Neural crest cell (in vitro differentiated cells): Measurements from ENCODE around the gene CCDC85A. TPM values are rescaled to one million over a fixed set of nuclear protein-coding genes. Genes with fewer than 3 reads are reported as not detected.
A peak's percentile ranks its signal among the peaks of the same experiment; 100 is the strongest.

Source experiments
- DNase-seq: peaks from one replicate; pipeline ENCODE4 v3.0.0; 2021; ENCODE audit warnings: low read depth, mixed read lengths, low spot score
- H3K27ac Mint-ChIP-seq: one replicate; pipeline ENCODE4 v1.8.0; 2021; ENCODE audit warnings: mild to moderate bottlenecking, mixed read lengths; ENCODE audit not compliant: unreplicated experiment
- H3K27me3 Mint-ChIP-seq: 2 replicates; pipeline ENCODE4 v1.8.0; 2021; ENCODE audit warnings: low read depth, mild to moderate bottlenecking, mixed read lengths
- H3K36me3 Mint-ChIP-seq: 2 replicates; pipeline ENCODE4 v1.8.0; 2021; ENCODE audit warnings: low read depth, mild to moderate bottlenecking, mixed read lengths
- H3K4me1 Mint-ChIP-seq: 2 replicates; pipeline ENCODE4 v1.8.0; 2021; ENCODE audit warnings: mixed read lengths
- H3K4me3 Mint-ChIP-seq: one replicate; pipeline ENCODE4 v1.8.0; 2021; ENCODE audit warnings: mild to moderate bottlenecking, mixed read lengths
- H3K9me3 Mint-ChIP-seq: 2 replicates; pipeline ENCODE4 v1.8.0; 2021; ENCODE audit warnings: mixed read lengths
- total RNA-seq: library from RNA; stranded (reverse); gene quantifications from 2 replicates; pipeline ENCODE4 v1.2.1, GENCODE V29; 2021
- TF ChIP-seq, protein P1 (sequence below): fragments of 200-600 bp; sonication (generic); conservative IDR thresholded peaks from 2 replicates; pipeline ENCODE4 v1.5.0; 2021; ENCODE audit warnings: antibody characterized with exemption, mild to moderate bottlenecking

Gene CCDC85A
- total RNA-seq, 1 donor from 2014 or later: 0.19 TPM

DNA sequence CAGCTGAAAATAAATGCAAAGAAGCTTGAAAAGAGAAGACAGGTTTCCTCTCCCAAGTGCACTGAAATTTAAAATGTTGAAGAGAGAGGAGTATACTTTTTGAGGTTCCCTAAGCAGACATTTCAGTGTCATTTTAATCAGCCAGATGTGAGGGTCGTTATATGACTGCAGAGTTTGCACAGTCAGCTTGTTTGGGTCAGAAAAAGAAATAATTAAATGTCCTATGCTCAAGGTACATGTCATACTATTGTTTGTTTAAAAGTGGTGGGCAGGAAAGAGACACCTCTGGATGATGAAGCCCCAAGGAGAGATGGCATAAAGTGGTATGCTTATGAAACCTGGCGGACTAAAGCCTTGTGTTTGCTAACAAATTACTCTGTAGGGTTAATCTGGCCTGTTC is 55.2 kb downstream of the CCDC85A start:
- DNase-seq: no peak
- H3K36me3 Mint-ChIP-seq: no peaks in the 10 kb centered on the region
- TF ChIP-seq, protein P1, sequence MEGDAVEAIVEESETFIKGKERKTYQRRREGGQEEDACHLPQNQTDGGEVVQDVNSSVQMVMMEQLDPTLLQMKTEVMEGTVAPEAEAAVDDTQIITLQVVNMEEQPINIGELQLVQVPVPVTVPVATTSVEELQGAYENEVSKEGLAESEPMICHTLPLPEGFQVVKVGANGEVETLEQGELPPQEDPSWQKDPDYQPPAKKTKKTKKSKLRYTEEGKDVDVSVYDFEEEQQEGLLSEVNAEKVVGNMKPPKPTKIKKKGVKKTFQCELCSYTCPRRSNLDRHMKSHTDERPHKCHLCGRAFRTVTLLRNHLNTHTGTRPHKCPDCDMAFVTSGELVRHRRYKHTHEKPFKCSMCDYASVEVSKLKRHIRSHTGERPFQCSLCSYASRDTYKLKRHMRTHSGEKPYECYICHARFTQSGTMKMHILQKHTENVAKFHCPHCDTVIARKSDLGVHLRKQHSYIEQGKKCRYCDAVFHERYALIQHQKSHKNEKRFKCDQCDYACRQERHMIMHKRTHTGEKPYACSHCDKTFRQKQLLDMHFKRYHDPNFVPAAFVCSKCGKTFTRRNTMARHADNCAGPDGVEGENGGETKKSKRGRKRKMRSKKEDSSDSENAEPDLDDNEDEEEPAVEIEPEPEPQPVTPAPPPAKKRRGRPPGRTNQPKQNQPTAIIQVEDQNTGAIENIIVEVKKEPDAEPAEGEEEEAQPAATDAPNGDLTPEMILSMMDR: no peak
- no peak overlapping the region for H3K4me3 Mint-ChIP-seq
- peaks cover 3% of the 10 kb centered on the region for H3K27me3 Mint-ChIP-seq
- H3K27ac Mint-ChIP-seq: no peak overlapping the region
- H3K4me1 Mint-ChIP-seq: no peaks in the 10 kb centered on the region
- peaks cover 8% of the 10 kb centered on the region for H3K9me3 Mint-ChIP-seq

DNA sequence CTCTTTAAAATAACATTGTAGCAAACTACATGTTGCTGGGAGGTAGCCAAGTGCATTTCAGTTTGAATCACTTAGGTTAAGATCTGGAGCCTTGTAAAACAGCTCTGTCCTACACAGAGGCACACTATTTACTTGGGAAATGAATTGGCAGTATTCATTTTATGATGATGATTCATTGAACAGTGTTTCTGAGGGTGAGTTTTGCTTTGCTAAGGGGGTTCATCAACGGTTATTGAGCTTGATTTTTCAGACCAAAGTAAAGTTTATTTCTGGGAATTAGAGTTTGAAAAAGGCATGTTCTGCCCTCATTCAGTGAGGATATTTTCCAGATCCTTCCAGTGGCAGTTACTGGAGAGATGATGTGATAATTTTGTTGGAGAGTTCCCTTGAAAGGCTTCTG is 55.6 kb downstream of the CCDC85A start:
- H3K27ac Mint-ChIP-seq: no peak overlapping the region
- H3K27me3 Mint-ChIP-seq: peaks cover 2% of the 10 kb centered on the region
- TF ChIP-seq, protein P1: no peak

DNA sequence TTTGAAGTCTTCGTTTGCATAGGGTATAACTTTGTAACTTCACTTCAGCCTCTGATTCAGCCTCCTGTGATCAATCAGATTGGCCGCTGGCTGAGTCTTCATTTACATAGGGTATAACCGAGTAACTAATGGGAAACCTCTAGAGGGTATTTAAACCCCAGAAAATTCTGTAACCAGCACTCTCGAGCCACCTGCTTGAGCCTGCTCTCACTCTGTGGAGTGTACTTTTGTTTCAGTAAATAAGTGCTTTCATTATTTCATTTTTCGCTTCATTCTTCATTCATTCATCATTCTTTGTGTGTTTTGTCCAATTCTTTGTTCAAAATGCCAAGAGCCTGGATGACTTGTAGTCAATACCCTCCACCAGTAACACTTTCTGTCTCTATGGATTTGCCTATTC is 56.4 kb downstream of the CCDC85A start:
- no peak overlapping the region for H3K4me3 Mint-ChIP-seq
- H3K9me3 Mint-ChIP-seq: peaks cover 8% of the 10 kb centered on the region
- no peaks in the 10 kb centered on the region for H3K27me3 Mint-ChIP-seq
- no peaks in the 10 kb centered on the region for H3K4me1 Mint-ChIP-seq
- H3K27ac Mint-ChIP-seq: no peak overlapping the region
- TF ChIP-seq, protein P1: no peak
- no peak for DNase-seq
- no peaks in the 10 kb centered on the region for H3K36me3 Mint-ChIP-seq

More for the DNA sequence above, 55.6 kb downstream of the CCDC85A start:
- DNase-seq: no peak
- no peaks in the 10 kb centered on the region for H3K36me3 Mint-ChIP-seq
- no peaks in the 10 kb centered on the region for H3K4me1 Mint-ChIP-seq
- H3K4me3 Mint-ChIP-seq: no peak overlapping the region
- peaks cover 8% of the 10 kb centered on the region for H3K9me3 Mint-ChIP-seq

DNA sequence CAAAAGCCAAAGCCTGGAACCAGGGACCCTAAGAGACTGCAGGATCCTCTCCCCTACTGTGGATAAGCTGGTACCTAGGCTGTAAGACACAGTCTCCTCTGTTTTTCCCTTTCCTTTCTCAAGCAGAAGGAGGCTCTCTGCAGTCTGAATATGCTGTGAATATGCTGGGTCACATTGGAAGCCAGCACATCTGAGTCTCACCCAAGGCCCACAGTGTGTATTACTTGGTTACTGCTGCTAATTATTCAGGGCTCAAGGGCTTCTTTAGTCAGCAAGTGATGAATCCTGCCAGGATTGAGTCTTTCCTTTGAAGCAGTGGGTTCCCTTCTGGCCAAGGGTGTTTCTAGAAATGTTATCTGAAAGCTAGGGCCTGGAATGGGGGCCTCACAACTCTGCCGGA is 60.7 kb downstream of the CCDC85A start:
- no peak for DNase-seq
- Mint-ChIP-seq H3K4me1 (no peaks in the 10 kb centered on the region), H3K27me3 (no peaks in the 10 kb centered on the region), H3K27ac (peak overlapping the region; percentile 17), H3K4me3 (no peak overlapping the region), H3K36me3 (no peaks in the 10 kb centered on the region), H3K9me3 (peaks cover 8% of the 10 kb centered on the region)
- TF ChIP-seq, protein P1: no peak

DNA sequence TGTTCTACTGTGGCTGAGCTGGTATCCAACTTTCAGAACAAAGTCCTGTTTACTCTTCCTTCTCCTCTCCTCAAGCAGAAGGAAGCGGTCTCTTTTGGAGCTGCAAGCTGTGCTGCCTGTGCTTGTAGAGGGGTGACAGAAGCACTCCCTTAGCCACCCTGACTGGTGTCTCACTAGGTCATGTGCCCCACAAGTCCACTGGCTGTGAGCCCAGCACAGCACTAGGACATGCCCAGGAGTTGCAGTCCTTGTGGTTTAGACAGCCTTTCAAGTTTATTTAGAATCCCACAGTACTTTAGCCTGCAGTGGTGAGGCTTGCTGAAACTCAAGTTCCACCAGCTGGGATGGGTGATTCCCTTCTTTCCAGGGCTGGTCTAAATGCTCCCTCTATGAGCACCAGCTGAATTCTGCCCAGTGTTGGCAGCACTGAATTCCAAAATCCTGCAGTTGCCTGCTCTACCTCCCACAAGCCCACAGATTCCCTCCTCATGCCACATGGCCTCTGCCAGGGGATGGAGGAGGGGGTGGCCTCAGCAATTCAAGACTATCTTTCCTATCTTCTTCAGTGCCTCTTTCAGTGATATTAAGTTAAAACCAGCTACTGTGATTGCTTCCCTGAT is 61.2 kb downstream of the CCDC85A start:
- peaks cover 8% of the 10 kb centered on the region for H3K9me3 Mint-ChIP-seq
- DNase-seq: no peak
- H3K27ac Mint-ChIP-seq: no peak overlapping the region
- H3K27me3 Mint-ChIP-seq: no peaks in the 10 kb centered on the region
- no peaks in the 10 kb centered on the region for H3K4me1 Mint-ChIP-seq
- no peaks in the 10 kb centered on the region for H3K36me3 Mint-ChIP-seq
- TF ChIP-seq, protein P1: no peak
- no peak overlapping the region for H3K4me3 Mint-ChIP-seq
